ENCODE measurements around the gene ATP13A3.

DNA sequence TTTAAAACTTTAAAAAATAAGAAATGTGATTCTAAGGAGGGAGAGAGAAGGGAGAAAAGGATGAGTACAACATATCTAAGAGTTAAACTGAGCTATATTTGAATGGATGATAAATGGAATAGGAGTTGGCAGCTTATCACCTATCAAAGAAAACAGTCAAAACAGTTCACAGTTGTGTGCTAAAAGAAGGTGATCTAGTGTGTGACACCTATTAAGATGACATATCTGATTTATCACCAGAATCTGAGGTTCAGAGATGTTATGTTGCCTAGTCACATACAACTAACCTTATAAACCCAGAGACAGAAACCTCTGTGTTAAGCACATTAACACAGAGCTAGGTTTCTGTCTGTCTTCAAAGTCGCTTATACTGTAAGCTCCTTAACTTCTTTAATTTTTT is 3.0 kb downstream of the ATP13A3 start:
- TF ChIP-seq, protein P1, sequence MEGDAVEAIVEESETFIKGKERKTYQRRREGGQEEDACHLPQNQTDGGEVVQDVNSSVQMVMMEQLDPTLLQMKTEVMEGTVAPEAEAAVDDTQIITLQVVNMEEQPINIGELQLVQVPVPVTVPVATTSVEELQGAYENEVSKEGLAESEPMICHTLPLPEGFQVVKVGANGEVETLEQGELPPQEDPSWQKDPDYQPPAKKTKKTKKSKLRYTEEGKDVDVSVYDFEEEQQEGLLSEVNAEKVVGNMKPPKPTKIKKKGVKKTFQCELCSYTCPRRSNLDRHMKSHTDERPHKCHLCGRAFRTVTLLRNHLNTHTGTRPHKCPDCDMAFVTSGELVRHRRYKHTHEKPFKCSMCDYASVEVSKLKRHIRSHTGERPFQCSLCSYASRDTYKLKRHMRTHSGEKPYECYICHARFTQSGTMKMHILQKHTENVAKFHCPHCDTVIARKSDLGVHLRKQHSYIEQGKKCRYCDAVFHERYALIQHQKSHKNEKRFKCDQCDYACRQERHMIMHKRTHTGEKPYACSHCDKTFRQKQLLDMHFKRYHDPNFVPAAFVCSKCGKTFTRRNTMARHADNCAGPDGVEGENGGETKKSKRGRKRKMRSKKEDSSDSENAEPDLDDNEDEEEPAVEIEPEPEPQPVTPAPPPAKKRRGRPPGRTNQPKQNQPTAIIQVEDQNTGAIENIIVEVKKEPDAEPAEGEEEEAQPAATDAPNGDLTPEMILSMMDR (IDR thresholded peaks at IDR 0.05) = no peak
- TF ChIP-seq MAX (CRISPR knock-in tag; IDR thresholded peaks at IDR 0.05) (no peak), RELA (CRISPR knock-in tag; IDR thresholded peaks at IDR 0.05; ENCODE audit: borderline replicate concordance) (no peak), ZNF416 (CRISPR knock-in tag; IDR thresholded peaks at IDR 0.05) (no peak), NR3C1 (CRISPR knock-in tag; conservative IDR thresholded peaks at IDR 0.05; ENCODE audit: low read depth) (no peak), CBFB (CRISPR knock-in tag; IDR thresholded peaks at IDR 0.05; ENCODE audit: low read depth) (no peak), USF2 (CRISPR knock-in tag; IDR thresholded peaks at IDR 0.05) (no peak), SP1 (CRISPR knock-in tag; conservative IDR thresholded peaks at IDR 0.05) (no peak), TEAD4 (CRISPR knock-in tag; IDR thresholded peaks at IDR 0.05) (no peak)
- TF ChIP-seq, protein P2, sequence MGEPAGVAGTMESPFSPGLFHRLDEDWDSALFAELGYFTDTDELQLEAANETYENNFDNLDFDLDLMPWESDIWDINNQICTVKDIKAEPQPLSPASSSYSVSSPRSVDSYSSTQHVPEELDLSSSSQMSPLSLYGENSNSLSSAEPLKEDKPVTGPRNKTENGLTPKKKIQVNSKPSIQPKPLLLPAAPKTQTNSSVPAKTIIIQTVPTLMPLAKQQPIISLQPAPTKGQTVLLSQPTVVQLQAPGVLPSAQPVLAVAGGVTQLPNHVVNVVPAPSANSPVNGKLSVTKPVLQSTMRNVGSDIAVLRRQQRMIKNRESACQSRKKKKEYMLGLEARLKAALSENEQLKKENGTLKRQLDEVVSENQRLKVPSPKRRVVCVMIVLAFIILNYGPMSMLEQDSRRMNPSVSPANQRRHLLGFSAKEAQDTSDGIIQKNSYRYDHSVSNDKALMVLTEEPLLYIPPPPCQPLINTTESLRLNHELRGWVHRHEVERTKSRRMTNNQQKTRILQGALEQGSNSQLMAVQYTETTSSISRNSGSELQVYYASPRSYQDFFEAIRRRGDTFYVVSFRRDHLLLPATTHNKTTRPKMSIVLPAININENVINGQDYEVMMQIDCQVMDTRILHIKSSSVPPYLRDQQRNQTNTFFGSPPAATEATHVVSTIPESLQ (CRISPR knock-in tag; IDR thresholded peaks at IDR 0.05) = no peak
- TF ChIP-seq, protein P3, sequence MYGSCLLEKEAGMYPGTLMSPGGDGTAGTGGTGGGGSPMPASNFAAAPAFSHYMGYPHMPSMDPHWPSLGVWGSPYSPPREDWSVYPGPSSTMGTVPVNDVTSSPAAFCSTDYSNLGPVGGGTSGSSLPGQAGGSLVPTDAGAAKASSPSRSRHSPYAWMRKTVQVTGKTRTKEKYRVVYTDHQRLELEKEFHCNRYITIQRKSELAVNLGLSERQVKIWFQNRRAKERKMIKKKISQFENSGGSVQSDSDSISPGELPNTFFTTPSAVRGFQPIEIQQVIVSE (CRISPR knock-in tag; IDR thresholded peaks at IDR 0.05; ENCODE audit: borderline replicate concordance) = no peak
- TF ChIP-seq, protein P4, sequence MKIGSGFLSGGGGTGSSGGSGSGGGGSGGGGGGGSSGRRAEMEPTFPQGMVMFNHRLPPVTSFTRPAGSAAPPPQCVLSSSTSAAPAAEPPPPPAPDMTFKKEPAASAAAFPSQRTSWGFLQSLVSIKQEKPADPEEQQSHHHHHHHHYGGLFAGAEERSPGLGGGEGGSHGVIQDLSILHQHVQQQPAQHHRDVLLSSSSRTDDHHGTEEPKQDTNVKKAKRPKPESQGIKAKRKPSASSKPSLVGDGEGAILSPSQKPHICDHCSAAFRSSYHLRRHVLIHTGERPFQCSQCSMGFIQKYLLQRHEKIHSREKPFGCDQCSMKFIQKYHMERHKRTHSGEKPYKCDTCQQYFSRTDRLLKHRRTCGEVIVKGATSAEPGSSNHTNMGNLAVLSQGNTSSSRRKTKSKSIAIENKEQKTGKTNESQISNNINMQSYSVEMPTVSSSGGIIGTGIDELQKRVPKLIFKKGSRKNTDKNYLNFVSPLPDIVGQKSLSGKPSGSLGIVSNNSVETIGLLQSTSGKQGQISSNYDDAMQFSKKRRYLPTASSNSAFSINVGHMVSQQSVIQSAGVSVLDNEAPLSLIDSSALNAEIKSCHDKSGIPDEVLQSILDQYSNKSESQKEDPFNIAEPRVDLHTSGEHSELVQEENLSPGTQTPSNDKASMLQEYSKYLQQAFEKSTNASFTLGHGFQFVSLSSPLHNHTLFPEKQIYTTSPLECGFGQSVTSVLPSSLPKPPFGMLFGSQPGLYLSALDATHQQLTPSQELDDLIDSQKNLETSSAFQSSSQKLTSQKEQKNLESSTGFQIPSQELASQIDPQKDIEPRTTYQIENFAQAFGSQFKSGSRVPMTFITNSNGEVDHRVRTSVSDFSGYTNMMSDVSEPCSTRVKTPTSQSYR (CRISPR knock-in tag; IDR thresholded peaks at IDR 0.05) = no peak
- TF ChIP-seq, protein P5, sequence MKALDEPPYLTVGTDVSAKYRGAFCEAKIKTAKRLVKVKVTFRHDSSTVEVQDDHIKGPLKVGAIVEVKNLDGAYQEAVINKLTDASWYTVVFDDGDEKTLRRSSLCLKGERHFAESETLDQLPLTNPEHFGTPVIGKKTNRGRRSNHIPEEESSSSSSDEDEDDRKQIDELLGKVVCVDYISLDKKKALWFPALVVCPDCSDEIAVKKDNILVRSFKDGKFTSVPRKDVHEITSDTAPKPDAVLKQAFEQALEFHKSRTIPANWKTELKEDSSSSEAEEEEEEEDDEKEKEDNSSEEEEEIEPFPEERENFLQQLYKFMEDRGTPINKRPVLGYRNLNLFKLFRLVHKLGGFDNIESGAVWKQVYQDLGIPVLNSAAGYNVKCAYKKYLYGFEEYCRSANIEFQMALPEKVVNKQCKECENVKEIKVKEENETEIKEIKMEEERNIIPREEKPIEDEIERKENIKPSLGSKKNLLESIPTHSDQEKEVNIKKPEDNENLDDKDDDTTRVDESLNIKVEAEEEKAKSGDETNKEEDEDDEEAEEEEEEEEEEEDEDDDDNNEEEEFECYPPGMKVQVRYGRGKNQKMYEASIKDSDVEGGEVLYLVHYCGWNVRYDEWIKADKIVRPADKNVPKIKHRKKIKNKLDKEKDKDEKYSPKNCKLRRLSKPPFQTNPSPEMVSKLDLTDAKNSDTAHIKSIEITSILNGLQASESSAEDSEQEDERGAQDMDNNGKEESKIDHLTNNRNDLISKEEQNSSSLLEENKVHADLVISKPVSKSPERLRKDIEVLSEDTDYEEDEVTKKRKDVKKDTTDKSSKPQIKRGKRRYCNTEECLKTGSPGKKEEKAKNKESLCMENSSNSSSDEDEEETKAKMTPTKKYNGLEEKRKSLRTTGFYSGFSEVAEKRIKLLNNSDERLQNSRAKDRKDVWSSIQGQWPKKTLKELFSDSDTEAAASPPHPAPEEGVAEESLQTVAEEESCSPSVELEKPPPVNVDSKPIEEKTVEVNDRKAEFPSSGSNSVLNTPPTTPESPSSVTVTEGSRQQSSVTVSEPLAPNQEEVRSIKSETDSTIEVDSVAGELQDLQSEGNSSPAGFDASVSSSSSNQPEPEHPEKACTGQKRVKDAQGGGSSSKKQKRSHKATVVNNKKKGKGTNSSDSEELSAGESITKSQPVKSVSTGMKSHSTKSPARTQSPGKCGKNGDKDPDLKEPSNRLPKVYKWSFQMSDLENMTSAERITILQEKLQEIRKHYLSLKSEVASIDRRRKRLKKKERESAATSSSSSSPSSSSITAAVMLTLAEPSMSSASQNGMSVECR (CRISPR knock-in tag; IDR thresholded peaks at IDR 0.05; ENCODE audit: borderline replicate concordance) = no peak

All from WTC11 (cell line).